B cell (primary cell): ENCODE data around the gene MAN2A1. TPM values are rescaled to one million over a fixed set of nuclear protein-coding genes. Genes with fewer than 3 reads are reported as not detected.

ENCODE experiments used
- ATAC-seq: fragments of 200-7000 bp; cut with Tn5 transposase; one replicate; pipeline ENCODE4 v1.10.0; 2021; ENCODE audit warnings: low read depth, mild to moderate bottlenecking, moderate number of reproducible peaks, moderate library complexity
- CTCF ChIA-PET: fragments of 350-600 bp; sonication (Branson Sonifier 250); formaldehyde crosslinking; loops from one replicate; lab custom pipeline; 2021; ENCODE audit warnings: antibody characterized with exemption, inconsistent platforms; lab: Charles Lee
- POLR2A ChIA-PET: fragments of 350-600 bp; sonication (Branson Sonifier 250); formaldehyde crosslinking; loops from one replicate; lab custom pipeline; 2021; ENCODE audit warnings: antibody characterized with exemption; lab: Charles Lee
- DNase-seq: peaks from one replicate; pipeline ENCODE4 v3.0.0; 2013
- H2AFZ ChIP-seq: 2 replicates; pipeline ENCODE4 v1.6.1; 2012; ENCODE audit warnings: mild to moderate bottlenecking, low read depth, low read length; ENCODE audit not compliant: insufficient read depth, poor library complexity, severe bottlenecking
- H3K27ac ChIP-seq, 2 donors: 1 replicate in 1 of 2; 2 replicates in 1 of 2; pipeline ENCODE4 v1.5.1; 2012 to 2013; ENCODE audit warnings: low read length in 2 of 2, mild to moderate bottlenecking in 2 of 2, moderate library complexity in 1 of 2
- H3K27me3 ChIP-seq, 4 experiments: fragments of 200-600 bp in 1 of 4; sonication (generic) in 1 of 4; replicated peaks in 1 of 4; 1 replicate in 2 of 4; 2 replicates in 2 of 4; pipeline versions ENCODE4 v1.6.1 to v1.7.0; 2013 to 2016; ENCODE audit warnings: low read length in 3 of 4, mild to moderate bottlenecking in 2 of 4, mixed read lengths in 1 of 4, moderate library complexity in 1 of 4; ENCODE audit not compliant: insufficient read depth in 4 of 4, control insufficient read depth in 3 of 4; ENCODE audit errors: control extremely low read depth in 1 of 4
- H3K36me3 ChIP-seq, 2 experiments: replicated peaks in 1 of 2; 1 replicate in 1 of 2; 2 replicates in 1 of 2; pipeline versions ENCODE4 v1.6.1 to v1.7.1; 2013; ENCODE audit warnings: low read length in 1 of 2; ENCODE audit not compliant: insufficient read depth in 2 of 2, control insufficient read depth in 1 of 2; ENCODE audit errors: control extremely low read depth in 1 of 2, extremely low read depth in 1 of 2
- H3K4me1 ChIP-seq, 2 donors: fragments of 200-600 bp in 1 of 2; sonication (generic) in 1 of 2; 1 replicate in 1 of 2; 2 replicates in 1 of 2; pipeline versions ENCODE4 v1.5.1 to v1.6.1; 2013 to 2017; ENCODE audit warnings: low read length in 2 of 2; ENCODE audit not compliant: control insufficient read depth in 2 of 2, insufficient read depth in 2 of 2
- H3K4me2 ChIP-seq: replicated peaks from 2 replicates; pipeline ENCODE3; 2012; ENCODE audit warnings: mild to moderate bottlenecking, low read depth, low read length; ENCODE audit not compliant: poor library complexity, severe bottlenecking
- H3K4me3 ChIP-seq, 5 experiments: fragments of 200-600 bp in 1 of 5; sonication (generic) in 1 of 5; 1 replicate in 3 of 5; 2 replicates in 2 of 5; pipeline versions ENCODE4 v1.5.1 to v1.7.0; 2011 to 2016; ENCODE audit warnings: low read length in 4 of 5, mild to moderate bottlenecking in 4 of 5, low read depth in 2 of 5, control low read depth in 1 of 5, moderate library complexity in 1 of 5; ENCODE audit not compliant: insufficient read depth in 1 of 5; ENCODE audit errors: control extremely low read depth in 1 of 5, extremely low read depth in 1 of 5
- H3K79me2 ChIP-seq: fragments of 200-600 bp; sonication (generic); one replicate; pipeline ENCODE4 v1.6.0; 2016; ENCODE audit warnings: low read length; ENCODE audit not compliant: control insufficient read depth, insufficient read depth
- H3K9ac ChIP-seq: fragments of 200-600 bp; sonication (generic); 2 replicates; pipeline ENCODE4 v1.6.1; 2017; ENCODE audit warnings: mild to moderate bottlenecking, low read length, moderate library complexity
- H3K9me3 ChIP-seq, 3 donors: one replicate each; pipeline versions ENCODE4 v1.6.1 to v1.7.1; 2013; ENCODE audit warnings: low read length in 2 of 3; ENCODE audit not compliant: control insufficient read depth in 2 of 3, insufficient read depth in 1 of 3; ENCODE audit errors: control extremely low read depth in 1 of 3
- H4K20me1 ChIP-seq: 2 replicates; pipeline ENCODE4 v1.6.0; 2012; ENCODE audit warnings: mild to moderate bottlenecking, low read length; ENCODE audit not compliant: insufficient read depth, control insufficient read depth, poor library complexity, severe bottlenecking
- H3K27ac Mint-ChIP-seq: one replicate; pipeline ENCODE4 v1.8.0; 2021; ENCODE audit warnings: mixed read lengths
- H3K27me3 Mint-ChIP-seq: one replicate; pipeline ENCODE4 v1.8.0; 2021; ENCODE audit warnings: mixed read lengths
- H3K4me1 Mint-ChIP-seq: one replicate; pipeline ENCODE4 v1.8.0; 2021; ENCODE audit warnings: mixed read lengths
- H3K4me3 Mint-ChIP-seq: one replicate; pipeline ENCODE4 v1.8.0; 2021; ENCODE audit warnings: mixed read lengths
- H3K9me3 Mint-ChIP-seq: one replicate; pipeline ENCODE4 v1.8.0; 2022; ENCODE audit warnings: mixed read lengths; ENCODE audit not compliant: insufficient read depth
- EZH2 ChIP-seq: IDR thresholded peaks from 2 replicates; pipeline ENCODE4 v1.6.1; 2012; ENCODE audit warnings: borderline replicate concordance, low read depth, mild to moderate bottlenecking, moderate library complexity, low read length; ENCODE audit not compliant: insufficient read depth, poor library complexity, severe bottlenecking
- WGBS: methylation state at CpG from one replicate; pipeline ENCODE4 v1.1.5; 2013; ENCODE audit warnings: missing lambda C conversion rate; ENCODE audit not compliant: insufficient coverage; 5-methylcytosine and 5-hydroxymethylcytosine counted together
- intact Hi-C: fragments of 100-400 bp; cut with micrococcal nuclease; formaldehyde crosslinking; loops from one replicate; pipeline ENCODE4 v1.10.0; 2022
- polyA plus RNA-seq: library from polyadenylated mRNA; depleted of rRNA; stranded (reverse); fragments of >200 nt; gene quantifications from 2 replicates; pipeline ENCODE4 v1.2.3, GENCODE V29; 2012
- total RNA-seq, 2 donors: library from RNA; stranded (reverse); fragments of 120-200 nt in 1 of 2; gene quantifications; 1 replicate in 1 of 2; 2 replicates in 1 of 2; pipeline versions ENCODE4 v1.2.3 to v1.2.4, GENCODE V29; 2013 to 2022
- TF ChIP-seq, protein P1 (sequence below): fragments of 200-600 bp; IDR thresholded peaks from one replicate; pipeline ENCODE4 v1.8.0; 2022; ENCODE audit warnings: antibody characterized with exemption, mild to moderate bottlenecking

Gene MAN2A1
- total and polyA plus RNA-seq, 2 donors (not counting 1 experiment from before 2014, with no cell fraction given): 12.7 to 55.0 TPM

DNA sequence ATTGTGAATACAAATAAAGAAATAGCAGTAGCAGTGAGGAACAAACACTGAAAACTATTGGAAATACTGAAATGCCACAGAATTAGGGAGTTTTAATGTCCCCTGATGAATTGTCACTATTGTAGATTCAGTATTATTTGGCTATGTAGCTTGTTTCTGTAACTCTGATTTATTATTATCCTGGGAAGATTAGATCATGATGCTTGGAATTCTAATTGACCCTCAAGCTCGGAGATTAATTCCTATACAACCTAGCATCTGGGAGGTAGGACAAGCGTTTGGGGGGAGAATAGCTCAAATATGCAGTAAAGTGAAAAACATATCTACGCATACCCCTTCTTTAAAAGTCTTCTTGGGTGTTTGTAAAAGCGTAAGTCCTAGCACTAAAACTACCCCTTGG lies 15.1 kb upstream of the MAN2A1 start:
- H3K36me3 ChIP-seq: no peaks in the 10 kb centered on the region
- peaks cover 0 to 25% (median 18%) of the 10 kb centered on the region in 4 experiments for H3K27me3 ChIP-seq
- H4K20me1 ChIP-seq: no peaks in the 10 kb centered on the region
- H3K9me3 Mint-ChIP-seq: no peaks in the 10 kb centered on the region
- no peak for DNase-seq
- peaks cover 53% of the 10 kb centered on the region for H3K27me3 Mint-ChIP-seq
- no peaks in the 10 kb centered on the region for H3K4me1 ChIP-seq
- no peak for ATAC-seq
- no peaks in the 10 kb centered on the region for H3K79me2 ChIP-seq
- H3K9ac ChIP-seq: no peak overlapping the region
- intact Hi-C loops: no loop called here
- H3K27ac Mint-ChIP-seq: no peak overlapping the region
- no peak for TF ChIP-seq EZH2
- TF ChIP-seq, protein P1, sequence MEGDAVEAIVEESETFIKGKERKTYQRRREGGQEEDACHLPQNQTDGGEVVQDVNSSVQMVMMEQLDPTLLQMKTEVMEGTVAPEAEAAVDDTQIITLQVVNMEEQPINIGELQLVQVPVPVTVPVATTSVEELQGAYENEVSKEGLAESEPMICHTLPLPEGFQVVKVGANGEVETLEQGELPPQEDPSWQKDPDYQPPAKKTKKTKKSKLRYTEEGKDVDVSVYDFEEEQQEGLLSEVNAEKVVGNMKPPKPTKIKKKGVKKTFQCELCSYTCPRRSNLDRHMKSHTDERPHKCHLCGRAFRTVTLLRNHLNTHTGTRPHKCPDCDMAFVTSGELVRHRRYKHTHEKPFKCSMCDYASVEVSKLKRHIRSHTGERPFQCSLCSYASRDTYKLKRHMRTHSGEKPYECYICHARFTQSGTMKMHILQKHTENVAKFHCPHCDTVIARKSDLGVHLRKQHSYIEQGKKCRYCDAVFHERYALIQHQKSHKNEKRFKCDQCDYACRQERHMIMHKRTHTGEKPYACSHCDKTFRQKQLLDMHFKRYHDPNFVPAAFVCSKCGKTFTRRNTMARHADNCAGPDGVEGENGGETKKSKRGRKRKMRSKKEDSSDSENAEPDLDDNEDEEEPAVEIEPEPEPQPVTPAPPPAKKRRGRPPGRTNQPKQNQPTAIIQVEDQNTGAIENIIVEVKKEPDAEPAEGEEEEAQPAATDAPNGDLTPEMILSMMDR: no peak
- H3K27ac ChIP-seq: no peak overlapping the region
- H2AFZ ChIP-seq: no peak overlapping the region
- WGBS: 100% methylated on average over 1 of the region's 4 CpGs
- H3K4me2 ChIP-seq: no peak overlapping the region
- no peaks in the 10 kb centered on the region for H3K4me1 Mint-ChIP-seq
- H3K4me3 Mint-ChIP-seq: no peak overlapping the region
- H3K4me3 ChIP-seq: no peak overlapping the region
- no peaks in the 10 kb centered on the region for H3K9me3 ChIP-seq
- POLR2A ChIA-PET: no interaction called here
- CTCF ChIA-PET: no interaction called here

DNA sequence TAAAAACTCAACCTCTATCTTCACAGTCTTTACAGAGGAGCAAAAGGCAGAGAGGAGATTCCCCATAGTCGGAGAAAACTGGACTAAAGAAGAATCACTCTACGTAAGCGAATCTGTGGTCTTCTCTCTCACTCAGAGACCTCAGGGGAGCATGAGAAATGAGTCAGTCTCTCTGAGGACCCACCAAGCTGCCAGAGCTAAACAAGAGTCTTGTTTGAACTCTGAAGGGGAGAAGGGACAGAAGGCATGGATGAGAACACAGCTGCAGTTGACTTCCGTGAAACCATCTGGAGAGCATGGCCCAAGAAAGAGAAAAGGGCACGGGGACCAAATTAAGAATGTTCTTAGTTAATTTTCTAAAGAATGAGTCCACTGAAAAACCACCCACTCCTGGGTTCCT lies 12.8 kb upstream of the MAN2A1 start:
- Histone ChIP-seq H3K27me3 (peaks cover 0 to 21% (median 18%) of the 10 kb centered on the region in 4 experiments), H3K9ac (no peak overlapping the region), H3K36me3 (no peaks in the 10 kb centered on the region), H3K4me3 (no peak overlapping the region), H3K79me2 (no peaks in the 10 kb centered on the region), H3K27ac (no peak overlapping the region), H2AFZ (no peak overlapping the region), H3K9me3 (no peaks in the 10 kb centered on the region), H3K4me2 (no peak overlapping the region), H3K4me1 (no peaks in the 10 kb centered on the region), H4K20me1 (no peaks in the 10 kb centered on the region)
- 77% methylated on average over 4 of the region's 5 CpGs for WGBS
- TF ChIP-seq, protein P1: no peak
- TF ChIP-seq EZH2: no peak
- no peaks in the 10 kb centered on the region for H3K9me3 Mint-ChIP-seq
- no peak overlapping the region for H3K4me3 Mint-ChIP-seq
- no peak overlapping the region for H3K27ac Mint-ChIP-seq
- intact Hi-C loops: no loop called here
- ChIA-PET POLR2A (no interaction called here), CTCF (interaction anchor here (1.6 kb wide), 1 partner anchor 14 kb away, joined by 3 read pairs; no protein-coding TSS in a partner anchor)
- ATAC-seq (no peak), DNase-seq (no peak)
- peaks cover 42% of the 10 kb centered on the region for H3K27me3 Mint-ChIP-seq
- H3K4me1 Mint-ChIP-seq: no peaks in the 10 kb centered on the region
